Activated T-cell treated with anti-CD3 and anti-CD28 coated beads, Interleukin-2, amount 50 U/mL, for 24 hours (primary cell): Measurements from ENCODE around the gene CEP162.
"Not testable (repeated sequence)": the region's sequence is repeated elsewhere in the genome, so short reads cannot be mapped to it uniquely, and the experiment has no call there.

Experiments used
- DNase-seq: peaks from one replicate; pipeline ENCODE4 v3.0.0-alpha.2; 2020
- H3K27ac Mint-ChIP-seq: 2 replicates; pipeline ENCODE4 v1.8.0; 2020; ENCODE audit warnings: mild to moderate bottlenecking, mixed read lengths
- H3K27me3 Mint-ChIP-seq: 2 replicates; pipeline ENCODE4 v1.8.0; 2020; ENCODE audit warnings: mixed read lengths
- H3K36me3 Mint-ChIP-seq: 2 replicates; pipeline ENCODE4 v1.8.0; 2020; ENCODE audit warnings: low read depth, mixed read lengths
- H3K4me1 Mint-ChIP-seq: 2 replicates; pipeline ENCODE4 v1.8.0; 2020; ENCODE audit warnings: low read depth, mixed read lengths
- H3K4me3 Mint-ChIP-seq: 2 replicates; pipeline ENCODE4 v1.8.0; 2020; ENCODE audit warnings: mild to moderate bottlenecking, moderate library complexity, mixed read lengths
- H3K9me3 Mint-ChIP-seq: 2 replicates; pipeline ENCODE4 v1.8.0; 2020; ENCODE audit warnings: mixed read lengths

The CEP162 gene

DNA sequence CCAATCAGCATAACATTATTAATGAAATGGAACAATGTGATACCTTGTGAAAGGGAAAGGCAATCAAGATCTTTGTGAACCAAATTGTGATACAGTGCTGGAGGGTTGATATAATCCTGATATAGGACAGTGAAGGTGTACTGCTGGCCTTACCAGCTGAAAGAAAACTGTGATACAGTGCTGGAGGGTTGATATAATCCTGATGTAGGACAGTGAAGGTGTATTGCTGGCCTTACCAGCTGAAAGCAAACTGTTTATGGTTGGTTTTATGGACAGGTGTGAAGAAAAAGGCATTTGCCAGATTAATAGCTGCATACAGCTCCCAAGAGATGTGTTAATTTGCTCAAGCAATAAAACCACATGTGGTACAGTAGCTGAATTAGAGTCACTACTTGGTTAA, 119.9 kb downstream of the CEP162 start:
- no peaks in the 10 kb centered on the region for H3K9me3 Mint-ChIP-seq
- H3K4me1 Mint-ChIP-seq: no peaks in the 10 kb centered on the region
- no peak overlapping the region for H3K4me3 Mint-ChIP-seq
- DNase-seq: no peak
- peaks cover 7% of the 10 kb centered on the region for H3K27me3 Mint-ChIP-seq
- no peaks in the 10 kb centered on the region for H3K36me3 Mint-ChIP-seq
- H3K27ac Mint-ChIP-seq: no peak overlapping the region

- H3K9me3 Mint-ChIP-seq: not testable (repeated sequence)
These were observed 122.1 kb downstream of the CEP162 start for GRCh38 chr6:84105215-84105924.

GRCh38 chr6:84103029-84103428, 124.4 kb downstream of the CEP162 start:
- Mint-ChIP-seq H3K36me3 (no peaks in the 10 kb centered on the region), H3K4me3 (no peak overlapping the region), H3K4me1 (no peaks in the 10 kb centered on the region), H3K9me3 (no peaks in the 10 kb centered on the region), H3K27me3 (peaks cover 19% of the 10 kb centered on the region), H3K27ac (no peak overlapping the region)
- DNase-seq: no peak

More at GRCh38 chr6:84105215-84105924, 122.1 kb downstream of the CEP162 start:
- H3K4me3 Mint-ChIP-seq, H3K36me3 Mint-ChIP-seq, H3K27ac Mint-ChIP-seq, H3K4me1 Mint-ChIP-seq, DNase-seq: not testable (repeated sequence)
- H3K27me3 Mint-ChIP-seq: peaks cover 18% of the 10 kb centered on the region

DNA sequence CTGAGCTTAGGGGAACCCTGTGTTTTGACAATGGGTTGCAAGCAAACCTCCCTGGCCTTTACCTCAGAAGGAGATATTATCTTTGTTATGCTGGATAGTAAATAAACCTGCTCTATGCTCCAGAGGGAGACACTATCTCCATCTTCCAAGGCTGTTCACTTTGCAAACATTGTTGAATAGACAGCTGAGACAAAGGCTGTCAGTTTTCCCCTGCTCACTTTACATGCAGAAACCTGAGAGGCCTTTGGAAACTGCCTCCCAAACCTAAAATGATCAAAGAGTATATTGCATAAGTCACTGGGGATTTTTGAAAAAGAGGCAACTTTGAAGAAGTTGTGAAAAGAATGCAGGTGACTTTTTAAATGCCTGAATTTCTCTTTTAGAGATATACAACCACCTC, 132.3 kb downstream of the CEP162 start:
- DNase-seq: no peak
- no peaks in the 10 kb centered on the region for H3K27me3 Mint-ChIP-seq
- H3K27ac Mint-ChIP-seq: no peak overlapping the region
- H3K9me3 Mint-ChIP-seq: no peaks in the 10 kb centered on the region
- no peak overlapping the region for H3K4me3 Mint-ChIP-seq
- H3K36me3 Mint-ChIP-seq: no peaks in the 10 kb centered on the region
- no peaks in the 10 kb centered on the region for H3K4me1 Mint-ChIP-seq

DNA sequence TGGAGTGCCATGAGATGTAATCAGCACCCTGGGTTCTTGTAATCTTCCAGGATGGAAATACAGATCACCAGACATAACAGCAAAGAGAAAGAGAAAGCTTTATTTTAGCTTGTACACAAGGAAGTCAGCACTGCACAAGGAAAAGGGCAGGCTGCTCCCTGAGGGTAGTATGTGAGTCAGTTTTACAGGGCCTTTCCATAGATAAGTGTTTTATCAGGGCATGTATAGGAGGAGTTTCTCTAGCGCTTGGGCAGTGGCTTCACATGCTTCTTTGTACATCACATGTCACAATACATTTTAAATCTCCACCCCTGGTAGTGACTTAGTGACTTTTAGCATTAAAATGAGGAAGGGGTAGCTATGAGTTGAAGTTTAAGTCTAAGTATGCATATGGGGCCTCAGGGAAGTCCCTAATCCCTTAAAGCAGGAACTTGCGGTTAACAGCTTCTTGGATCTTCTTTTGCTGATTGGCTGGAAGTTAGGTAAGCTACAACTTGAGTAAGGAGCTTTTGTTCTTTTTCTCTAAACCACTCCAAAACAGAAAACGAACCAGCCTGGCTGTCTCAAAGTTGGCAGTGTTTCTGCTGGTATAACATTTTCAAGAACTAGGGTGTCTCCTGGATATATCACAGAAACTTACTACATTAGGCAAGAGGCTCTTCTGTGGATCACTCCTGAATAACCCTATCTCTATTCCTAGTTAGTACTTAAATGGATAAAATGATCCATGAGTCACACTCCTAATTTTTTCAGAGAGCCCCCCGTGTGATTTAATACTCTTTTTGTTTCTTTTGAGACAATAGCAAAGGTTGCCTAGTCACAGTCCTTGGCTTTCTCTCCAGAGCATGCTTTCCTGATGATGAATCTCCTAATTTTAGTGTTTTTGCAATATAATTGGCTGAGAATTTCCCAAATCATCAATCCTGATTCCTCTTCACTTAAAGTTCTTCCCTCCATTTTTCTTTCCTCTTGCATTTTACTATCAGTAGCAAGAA, 133.7 kb downstream of the CEP162 start:
- Mint-ChIP-seq H3K27me3 (no peaks in the 10 kb centered on the region), H3K36me3 (no peaks in the 10 kb centered on the region), H3K4me1 (no peaks in the 10 kb centered on the region), H3K4me3 (no peak overlapping the region), H3K27ac (no peak overlapping the region), H3K9me3 (no peaks in the 10 kb centered on the region)
- no peak for DNase-seq

DNA sequence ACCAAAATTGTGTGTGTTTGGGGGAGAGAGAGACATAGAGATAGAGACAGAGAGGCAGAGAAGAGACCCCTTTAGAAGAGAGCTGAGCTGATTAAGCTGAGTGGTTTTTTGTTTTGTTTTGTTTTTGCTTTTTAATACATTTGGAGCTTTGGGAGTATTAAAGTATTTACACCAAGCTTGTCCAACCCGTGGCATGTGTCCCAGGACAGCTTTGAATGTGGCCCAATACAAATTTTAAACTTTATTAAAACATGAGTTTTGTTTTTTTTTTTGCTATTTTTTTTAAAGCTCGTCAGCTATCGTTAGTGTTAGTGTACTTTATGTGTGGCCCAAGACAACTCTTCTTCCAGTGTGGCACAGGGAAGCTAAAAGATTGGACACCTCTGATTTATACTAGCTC, 137.9 kb downstream of the CEP162 start:
- Mint-ChIP-seq H3K36me3 (no peaks in the 10 kb centered on the region), H3K4me1 (no peaks in the 10 kb centered on the region), H3K27me3 (peaks cover 4% of the 10 kb centered on the region), H3K9me3 (no peaks in the 10 kb centered on the region), H3K27ac (no peak overlapping the region), H3K4me3 (no peak overlapping the region)
- DNase-seq: no peak

GRCh38 chr6:84089081-84089480, 138.4 kb downstream of the CEP162 start:
- Mint-ChIP-seq H3K36me3 (no peaks in the 10 kb centered on the region), H3K27ac (no peak overlapping the region), H3K4me3 (no peak overlapping the region), H3K4me1 (no peaks in the 10 kb centered on the region), H3K27me3 (peaks cover 4% of the 10 kb centered on the region), H3K9me3 (no peaks in the 10 kb centered on the region)
- no peak for DNase-seq

GRCh38 chr6:84086545-84087429, 140.7 kb downstream of the CEP162 start:
- Mint-ChIP-seq H3K4me1 (no peaks in the 10 kb centered on the region), H3K9me3 (no peaks in the 10 kb centered on the region), H3K4me3 (no peak overlapping the region), H3K27me3 (peaks cover 4% of the 10 kb centered on the region), H3K27ac (no peak overlapping the region), H3K36me3 (no peaks in the 10 kb centered on the region)
- no peak for DNase-seq

GRCh38 chr6:84086056-84086455, 141.4 kb downstream of the CEP162 start:
- Mint-ChIP-seq H3K27ac (no peak overlapping the region), H3K4me3 (no peak overlapping the region), H3K9me3 (no peaks in the 10 kb centered on the region), H3K27me3 (peaks cover 6% of the 10 kb centered on the region), H3K4me1 (no peaks in the 10 kb centered on the region), H3K36me3 (no peaks in the 10 kb centered on the region)
- no peak for DNase-seq

DNA sequence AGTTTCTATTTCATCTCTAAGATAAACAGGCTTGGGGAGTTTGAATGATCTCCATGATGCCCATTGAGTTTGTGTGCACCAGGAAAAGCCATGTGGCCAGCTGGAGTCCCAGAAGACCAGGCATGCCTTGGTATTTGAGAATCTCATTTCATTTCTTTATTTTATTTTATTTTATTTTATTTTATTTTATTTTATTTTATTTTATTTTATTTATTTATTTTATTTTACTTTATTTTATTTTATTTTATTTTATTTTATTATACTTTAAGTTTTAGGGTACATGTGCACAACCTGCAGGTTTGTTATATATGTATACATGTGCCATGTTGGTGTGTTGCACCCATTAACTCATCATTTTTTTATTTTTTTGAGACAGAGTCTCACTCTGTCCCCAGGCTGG, 142.7 kb downstream of the CEP162 start:
- H3K4me1 Mint-ChIP-seq, DNase-seq, H3K27me3 Mint-ChIP-seq, H3K36me3 Mint-ChIP-seq, H3K4me3 Mint-ChIP-seq, H3K27ac Mint-ChIP-seq, H3K9me3 Mint-ChIP-seq: not testable (repeated sequence)

DNA sequence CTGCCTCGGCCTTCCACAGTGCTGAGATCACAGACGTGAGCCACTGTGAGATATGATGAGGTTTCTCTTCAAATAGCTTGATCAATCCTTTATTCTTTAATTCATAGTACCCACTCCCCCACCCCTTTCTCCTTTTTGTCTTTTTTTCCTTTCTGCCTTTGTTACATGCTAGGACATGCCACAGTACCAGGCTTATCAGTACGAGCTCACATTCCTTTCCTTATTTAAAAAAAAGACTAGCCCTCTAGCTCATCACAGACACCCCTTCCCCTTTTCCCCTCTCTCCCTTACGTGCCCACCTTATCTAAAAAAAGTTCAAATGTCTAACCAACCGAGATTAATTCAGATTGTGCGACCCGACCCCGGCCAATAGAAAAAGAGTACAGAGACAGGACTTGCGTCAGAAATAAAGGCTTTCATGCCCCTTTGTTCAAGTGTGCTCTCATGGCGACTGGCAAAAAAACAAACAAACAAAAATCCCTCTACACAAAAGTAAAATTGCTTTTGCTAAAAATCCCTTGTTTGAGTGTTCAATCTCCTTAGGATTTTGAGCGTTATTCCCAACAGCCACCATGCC, 144.7 kb downstream of the CEP162 start:
- Mint-ChIP-seq H3K4me3 (no peak overlapping the region), H3K27ac (no peak overlapping the region)

DNA sequence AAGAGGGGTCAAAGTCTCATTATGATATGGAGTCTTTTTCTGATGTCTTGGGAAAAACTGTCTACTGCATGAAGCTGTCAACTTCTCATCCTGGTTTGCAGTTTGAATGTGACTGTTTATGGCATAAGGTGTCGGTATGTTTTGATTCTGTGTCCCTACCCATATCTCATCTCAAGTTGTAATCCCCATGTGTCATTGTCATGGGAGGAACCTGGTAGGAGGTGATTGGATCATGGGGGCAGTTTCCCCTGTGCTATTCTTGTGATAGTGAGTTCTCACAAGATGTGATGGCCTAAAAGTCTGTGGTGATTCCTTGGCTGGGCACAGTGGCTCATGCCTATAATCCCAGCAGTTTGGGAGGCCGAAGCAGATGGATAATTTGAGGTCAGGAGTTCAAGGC, 146.2 kb downstream of the CEP162 start:
- no peaks in the 10 kb centered on the region for H3K36me3 Mint-ChIP-seq
- no peaks in the 10 kb centered on the region for H3K4me1 Mint-ChIP-seq
- DNase-seq: no peak
- H3K4me3 Mint-ChIP-seq: no peak overlapping the region
- no peaks in the 10 kb centered on the region for H3K9me3 Mint-ChIP-seq
- H3K27me3 Mint-ChIP-seq: peaks cover 6% of the 10 kb centered on the region
- H3K27ac Mint-ChIP-seq: no peak overlapping the region

More for the DNA sequence above, 144.7 kb downstream of the CEP162 start:
- H3K27me3 Mint-ChIP-seq: peaks cover 6% of the 10 kb centered on the region
- no peaks in the 10 kb centered on the region for H3K36me3 Mint-ChIP-seq
- H3K9me3 Mint-ChIP-seq: no peaks in the 10 kb centered on the region
- no peak for DNase-seq
- no peaks in the 10 kb centered on the region for H3K4me1 Mint-ChIP-seq

GRCh38 chr6:84078335-84078734, 149.1 kb downstream of the CEP162 start:
- Mint-ChIP-seq H3K27ac (no peak overlapping the region), H3K27me3 (peaks cover 22% of the 10 kb centered on the region), H3K9me3 (no peaks in the 10 kb centered on the region)

DNA sequence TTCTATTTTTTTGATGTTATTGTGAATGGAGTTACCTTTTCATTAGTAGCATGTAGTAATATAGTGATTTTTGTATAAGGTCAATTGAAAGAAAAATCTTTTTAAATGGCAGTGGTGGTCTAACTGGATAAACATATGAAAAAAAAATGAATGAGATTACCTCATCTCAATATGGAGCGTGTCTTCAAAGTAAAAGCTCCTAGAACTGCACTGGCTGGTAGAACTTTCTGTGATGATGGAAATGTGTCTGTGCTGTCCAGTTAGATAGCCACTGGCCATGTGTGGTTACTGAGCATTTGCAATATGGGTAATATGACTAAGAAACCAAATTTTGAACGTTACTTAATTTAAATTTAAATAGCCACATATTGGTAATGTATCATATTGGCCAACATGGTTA, 149.8 kb downstream of the CEP162 start:
- peaks cover 27% of the 10 kb centered on the region for H3K27me3 Mint-ChIP-seq
- no peak for DNase-seq
- no peak overlapping the region for H3K27ac Mint-ChIP-seq
- H3K4me1 Mint-ChIP-seq: no peaks in the 10 kb centered on the region
- no peak overlapping the region for H3K4me3 Mint-ChIP-seq
- no peaks in the 10 kb centered on the region for H3K9me3 Mint-ChIP-seq
- no peaks in the 10 kb centered on the region for H3K36me3 Mint-ChIP-seq

More at GRCh38 chr6:84078335-84078734, 149.1 kb downstream of the CEP162 start:
- Mint-ChIP-seq H3K4me3 (no peak overlapping the region), H3K36me3 (no peaks in the 10 kb centered on the region), H3K4me1 (no peaks in the 10 kb centered on the region)
- no peak for DNase-seq
